Inflammatory macrophage treated with lipopolysaccharide for 1 hour (primary cell): ENCODE results near the gene EPHA8.

Source experiments
- DNase-seq, 2 donors: peaks; one replicate each; pipeline ENCODE4 v3.0.0-alpha.2; 2020 to 2022

The EPHA8 gene

GRCh38 chr1:22562584-22563583, at the start of gene EPHA8:
Gene EPHA8 (plus strand): TSS chr1:22563489. CDS start chr1:22563636, 147 bp downstream.
- no peak for DNase-seq

- no peak for DNase-seq
Observed at GRCh38 chr1:22516906-22517571, 46.2 kb upstream of the EPHA8 start.

GRCh38 chr1:22517956-22518355, 45.3 kb upstream of the EPHA8 start:
- DNase-seq: no peak

- no peak for DNase-seq
Observed at GRCh38 chr1:22518379-22518778, 44.9 kb upstream of the EPHA8 start.

- DNase-seq: no peak
Observed at GRCh38 chr1:22520871-22521270, 42.4 kb upstream of the EPHA8 start.

GRCh38 chr1:22521692-22522091, 41.6 kb upstream of the EPHA8 start:
- no peak for DNase-seq

- DNase-seq: no peak
Observed at GRCh38 chr1:22522221-22522743, 41.0 kb upstream of the EPHA8 start.

GRCh38 chr1:22524481-22524880, 38.8 kb upstream of the EPHA8 start:
- peak; percentile 2 to 24 for DNase-seq

- DNase-seq: no peak
Observed at GRCh38 chr1:22525211-22525610, 38.1 kb upstream of the EPHA8 start.

GRCh38 chr1:22525646-22526045, 37.6 kb upstream of the EPHA8 start:
- DNase-seq: no peak

- DNase-seq: no peak
Observed at GRCh38 chr1:22526098-22526497, 37.2 kb upstream of the EPHA8 start.

- no peak for DNase-seq
Observed at GRCh38 chr1:22526677-22527076, 36.6 kb upstream of the EPHA8 start.

GRCh38 chr1:22527122-22527521, 36.2 kb upstream of the EPHA8 start:
- no peak for DNase-seq

GRCh38 chr1:22527555-22528296, 35.6 kb upstream of the EPHA8 start:
- peak in 1 of 2 donors; percentile 7 for DNase-seq

GRCh38 chr1:22528451-22528850, 34.8 kb upstream of the EPHA8 start:
- DNase-seq: no peak

- no peak for DNase-seq
Observed at GRCh38 chr1:22529901-22530621, 33.2 kb upstream of the EPHA8 start.

GRCh38 chr1:22530715-22531114, 32.6 kb upstream of the EPHA8 start:
- no peak for DNase-seq

- DNase-seq: no peak
Observed at GRCh38 chr1:22531251-22531650, 32.0 kb upstream of the EPHA8 start.

- DNase-seq: no peak
Observed at GRCh38 chr1:22533244-22533895, 29.9 kb upstream of the EPHA8 start.

GRCh38 chr1:22534951-22535350, 28.3 kb upstream of the EPHA8 start:
- no peak for DNase-seq

- DNase-seq: no peak
Observed at GRCh38 chr1:22535399-22535798, 27.9 kb upstream of the EPHA8 start.

GRCh38 chr1:22536506-22536905, 26.8 kb upstream of the EPHA8 start:
- DNase-seq: no peak
